KMS-11 (cell line): Measurements from ENCODE around the gene RNF144A.

Experiments used
- H2AFZ ChIP-seq: fragments of 200-600 bp; sonication (generic); 2 replicates; pipeline ENCODE4 v1.6.1; 2016; ENCODE audit warnings: antibody characterized with exemption, mixed run types, low read depth
- H3K27ac ChIP-seq: fragments of 200-600 bp; sonication (generic); 2 replicates; pipeline ENCODE4 v1.6.1; 2016; ENCODE audit warnings: mild to moderate bottlenecking, mixed run types
- H3K27me3 ChIP-seq: fragments of 200-600 bp; sonication (generic); 2 replicates; pipeline ENCODE4 v1.6.1; 2017; ENCODE audit warnings: mild to moderate bottlenecking, low read depth, mixed run types, moderate library complexity; ENCODE audit not compliant: insufficient read depth
- H3K36me3 ChIP-seq: fragments of 200-600 bp; sonication (generic); 2 replicates; pipeline ENCODE4 v1.6.1; 2017; ENCODE audit warnings: mild to moderate bottlenecking, mixed run types; ENCODE audit not compliant: insufficient read depth
- H3K4me1 ChIP-seq: fragments of 200-600 bp; sonication (generic); 2 replicates; pipeline ENCODE4 v1.6.1; 2016; ENCODE audit warnings: mild to moderate bottlenecking, low read depth, mixed run types; ENCODE audit not compliant: poor library complexity, severe bottlenecking
- H3K4me2 ChIP-seq: fragments of 200-600 bp; sonication (generic); 2 replicates; pipeline ENCODE4 v1.7.0; 2016; ENCODE audit warnings: mild to moderate bottlenecking, mixed run types
- H3K4me3 ChIP-seq: fragments of 200-600 bp; sonication (generic); IDR thresholded peaks from 2 replicates; pipeline ENCODE4 v1.6.1; 2017; ENCODE audit warnings: low read depth, low read length, mixed read lengths; ENCODE audit not compliant: insufficient read depth
- H3K79me2 ChIP-seq: fragments of 200-600 bp; sonication (generic); 2 replicates; pipeline ENCODE4 v1.6.1; 2016; ENCODE audit warnings: low read depth, mixed run types; ENCODE audit not compliant: insufficient read depth
- H3K9ac ChIP-seq: fragments of 200-600 bp; sonication (generic); 2 replicates; pipeline ENCODE4 v1.6.1; 2016; ENCODE audit warnings: mild to moderate bottlenecking, mixed run types
- H4K20me1 ChIP-seq: fragments of 200-600 bp; sonication (generic); 2 replicates; pipeline ENCODE4 v1.6.1; 2016; ENCODE audit warnings: mild to moderate bottlenecking, mixed run types; ENCODE audit not compliant: insufficient read depth
- CTCF ChIP-seq: fragments of 200-600 bp; sonication (generic); conservative IDR thresholded peaks from 2 replicates; pipeline ENCODE4 v1.6.1; 2017; ENCODE audit warnings: low read depth, mild to moderate bottlenecking, antibody characterized with exemption, low read length, moderate library complexity, mixed read lengths

The RNF144A gene

GRCh38 chr2:6917071-6917760 lies at the start of gene RNF144A:
RNF144A (plus strand) TSS chr2:6917412; CDS start chr2:6996927, 79,515 bp downstream.
- peak; percentile 30; the same call in 1 of the 2 replicates for TF ChIP-seq CTCF
- no peaks in the 10 kb centered on the region for H4K20me1 ChIP-seq
- no peaks in the 10 kb centered on the region for H3K4me1 ChIP-seq
- H3K79me2 ChIP-seq = no peaks in the 10 kb centered on the region
- H3K4me2 ChIP-seq = peak within 1 kb of the TSS; percentile 39
- no peaks in the 10 kb centered on the region for H3K36me3 ChIP-seq
- no peaks in the 10 kb centered on the region for H3K27me3 ChIP-seq
- no peak within 1 kb of the TSS; the same call in 1 of the 2 replicates for H3K9ac ChIP-seq
- no peak within 1 kb of the TSS for H3K27ac ChIP-seq
- peak within 1 kb of the TSS; percentile 49; the same call in 1 of the 2 replicates for H2AFZ ChIP-seq
- no peak within 1 kb of the TSS for H3K4me3 ChIP-seq

GRCh38 chr2:6872394-6872793 lies 44.8 kb upstream of the RNF144A start:
- Histone ChIP-seq H3K79me2 (no peaks in the 10 kb centered on the region), H3K27me3 (no peaks in the 10 kb centered on the region), H3K27ac (no peak overlapping the region), H3K4me1 (peaks cover 7% of the 10 kb centered on the region), H3K4me2 (no peak overlapping the region), H3K36me3 (no peaks in the 10 kb centered on the region), H3K4me3 (no peak overlapping the region), H2AFZ (no peak overlapping the region), H3K9ac (no peak overlapping the region), H4K20me1 (no peaks in the 10 kb centered on the region)
- no peak for TF ChIP-seq CTCF

GRCh38 chr2:6874032-6874431 lies 43.2 kb upstream of the RNF144A start:
- no peak overlapping the region for H3K9ac ChIP-seq
- H3K79me2 ChIP-seq = no peaks in the 10 kb centered on the region
- H3K4me2 ChIP-seq = no peak overlapping the region
- H3K4me1 ChIP-seq = peaks cover 17% of the 10 kb centered on the region
- H4K20me1 ChIP-seq = no peaks in the 10 kb centered on the region
- H3K36me3 ChIP-seq = no peaks in the 10 kb centered on the region
- no peak overlapping the region for H2AFZ ChIP-seq
- H3K27me3 ChIP-seq = no peaks in the 10 kb centered on the region
- H3K4me3 ChIP-seq = no peak overlapping the region
- H3K27ac ChIP-seq = no peak overlapping the region
- TF ChIP-seq CTCF = no peak

- no peak overlapping the region for H2AFZ ChIP-seq
- no peaks in the 10 kb centered on the region for H4K20me1 ChIP-seq
- TF ChIP-seq CTCF = no peak
- no peaks in the 10 kb centered on the region for H3K79me2 ChIP-seq
- no peak overlapping the region for H3K4me3 ChIP-seq
- H3K27me3 ChIP-seq = no peaks in the 10 kb centered on the region
- no peak overlapping the region for H3K9ac ChIP-seq
- H3K27ac ChIP-seq = no peak overlapping the region
- H3K36me3 ChIP-seq = no peaks in the 10 kb centered on the region
- H3K4me1 ChIP-seq = peaks cover 17% of the 10 kb centered on the region
- H3K4me2 ChIP-seq = no peak overlapping the region
Measured at GRCh38 chr2:6876309-6876708, 40.9 kb upstream of the RNF144A start.
